ENCODE data around the gene PANX1.
A peak's percentile ranks its signal among the peaks of the same experiment; 100 is the strongest.

Gene PANX1

DNA sequence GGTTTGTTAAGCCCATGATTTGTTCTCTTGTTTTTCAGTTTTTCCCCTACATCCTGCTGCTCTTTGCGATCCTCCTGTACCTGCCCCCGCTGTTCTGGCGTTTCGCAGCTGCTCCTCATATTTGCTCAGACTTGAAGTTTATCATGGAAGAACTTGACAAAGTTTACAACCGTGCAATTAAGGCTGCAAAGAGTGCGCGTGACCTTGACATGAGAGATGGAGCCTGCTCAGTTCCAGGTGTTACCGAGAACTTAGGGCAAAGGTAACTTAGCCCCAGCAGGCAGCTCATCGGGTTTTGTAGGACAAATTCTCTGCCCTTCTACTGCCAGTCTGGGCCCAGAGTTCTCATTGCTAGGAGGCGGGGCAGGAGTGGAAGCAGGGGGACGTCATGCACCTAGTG is 49.7 kb downstream of the PANX1 start:
- Histone ChIP-seq H3K36me3 (replicated peaks) (peaks cover 4% of the 10 kb centered on the region), H3K27ac (no peak overlapping the region), H3K27me3 (replicated peaks) (no peaks in the 10 kb centered on the region), H3K4me3 (ENCODE audit: low read depth, low read length) (no peak overlapping the region)
- no peak for TF ChIP-seq CTCF (IDR thresholded peaks at IDR 0.05; ENCODE audit: low read depth, low read length, missing control alignments)
- in situ Hi-C loops (cut with HindIII; ENCODE audit: low pct_ligation_motif_present, low sequenced_read_pairs), result no loop called here
- no peak for DNase-seq

DNA sequence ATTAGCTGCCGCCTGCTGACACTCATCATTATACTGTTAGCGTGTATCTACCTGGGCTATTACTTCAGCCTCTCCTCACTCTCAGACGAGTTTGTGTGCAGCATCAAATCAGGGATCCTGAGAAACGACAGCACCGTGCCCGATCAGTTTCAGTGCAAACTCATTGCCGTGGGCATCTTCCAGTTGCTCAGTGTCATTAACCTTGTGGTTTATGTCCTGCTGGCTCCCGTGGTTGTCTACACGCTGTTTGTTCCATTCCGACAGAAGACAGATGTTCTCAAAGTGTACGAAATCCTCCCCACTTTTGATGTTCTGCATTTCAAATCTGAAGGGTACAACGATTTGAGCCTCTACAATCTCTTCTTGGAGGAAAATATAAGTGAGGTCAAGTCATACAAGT is 51.1 kb downstream of the PANX1 start:
- H3K4me3 ChIP-seq (ENCODE audit: low read depth, low read length), result no peak overlapping the region
- H3K36me3 ChIP-seq (replicated peaks), result peaks cover 4% of the 10 kb centered on the region
- no peak overlapping the region for H3K27ac ChIP-seq
- DNase-seq, result no peak
- no peaks in the 10 kb centered on the region for H3K27me3 ChIP-seq (replicated peaks)
- TF ChIP-seq CTCF (IDR thresholded peaks at IDR 0.05; ENCODE audit: low read depth, low read length, missing control alignments), result no peak
- in situ Hi-C loops (cut with HindIII; ENCODE audit: low pct_ligation_motif_present, low sequenced_read_pairs), result no loop called here

DNA sequence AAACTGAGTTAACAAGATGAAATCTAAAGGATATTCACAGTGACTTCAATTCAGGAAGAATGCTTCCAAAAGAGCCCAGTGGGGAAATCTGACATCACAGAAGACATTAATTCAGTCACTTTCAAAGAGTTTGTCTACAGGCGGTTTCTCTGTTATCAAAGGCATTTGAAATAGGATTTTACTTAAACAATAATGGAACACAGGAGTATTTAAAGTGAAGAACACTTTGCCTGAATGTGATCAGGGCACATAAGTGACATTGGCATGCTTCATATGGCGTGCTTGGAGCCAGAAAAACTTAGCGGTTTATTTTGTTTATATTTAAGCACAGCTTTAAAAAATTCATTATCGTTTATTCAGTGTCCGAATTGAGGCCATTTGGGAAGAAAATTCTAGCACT is 52.9 kb downstream of the PANX1 start:
- in situ Hi-C loops (cut with HindIII; ENCODE audit: low pct_ligation_motif_present, low sequenced_read_pairs), result no loop called here
- TF ChIP-seq CTCF (IDR thresholded peaks at IDR 0.05; ENCODE audit: low read depth, low read length, missing control alignments), result no peak
- Histone ChIP-seq H3K4me3 (ENCODE audit: low read depth, low read length) (no peak overlapping the region), H3K27ac (no peak overlapping the region), H3K36me3 (replicated peaks) (peaks cover 4% of the 10 kb centered on the region), H3K27me3 (replicated peaks) (no peaks in the 10 kb centered on the region)
- DNase-seq, result no peak

- no peaks in the 10 kb centered on the region for H3K27me3 ChIP-seq (replicated peaks)
- peaks cover 4% of the 10 kb centered on the region for H3K36me3 ChIP-seq (replicated peaks)
- no peak for DNase-seq
- in situ Hi-C loops (cut with HindIII; ENCODE audit: low pct_ligation_motif_present, low sequenced_read_pairs), result no loop called here
- H3K27ac ChIP-seq, result no peak overlapping the region
- TF ChIP-seq CTCF (IDR thresholded peaks at IDR 0.05; ENCODE audit: low read depth, low read length, missing control alignments), result no peak
- no peak overlapping the region for H3K4me3 ChIP-seq (ENCODE audit: low read depth, low read length)
These were observed 53.3 kb downstream of the PANX1 start for GRCh38 chr11:94181943-94182342.

DNA sequence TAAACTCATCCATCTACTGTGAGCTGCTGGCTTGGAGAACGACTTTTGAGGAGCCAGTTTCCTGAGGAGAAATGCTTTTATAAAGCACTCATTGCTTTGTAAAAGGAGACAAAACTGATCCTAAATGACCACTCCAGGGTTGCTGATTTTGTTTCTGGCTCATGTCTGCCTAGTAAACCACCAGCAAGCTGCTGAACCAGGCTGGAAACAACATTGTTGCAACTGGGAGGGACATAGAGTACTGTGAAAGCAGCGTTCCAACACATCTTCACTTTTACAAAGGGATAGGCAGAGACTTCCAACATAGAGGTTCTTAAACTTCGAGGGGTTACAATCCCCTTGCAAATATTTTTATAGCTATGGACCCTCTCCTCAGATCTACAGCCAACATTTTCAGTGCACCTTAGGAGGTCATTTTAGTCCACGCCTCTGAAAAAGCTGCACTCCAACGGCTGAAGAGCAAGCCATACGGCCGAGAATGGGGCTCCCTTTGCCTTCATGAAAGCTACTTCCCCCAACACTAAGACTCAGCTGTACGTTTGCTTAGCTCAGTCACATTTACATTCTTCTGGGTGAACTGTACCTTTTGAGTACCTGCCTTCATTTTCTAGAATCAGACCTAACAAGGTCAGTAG is 54.7 kb downstream of the PANX1 start:
- Histone ChIP-seq H3K27ac (no peak overlapping the region), H3K27me3 (replicated peaks) (no peaks in the 10 kb centered on the region), H3K36me3 (replicated peaks) (peaks cover 4% of the 10 kb centered on the region), H3K4me3 (ENCODE audit: low read depth, low read length) (no peak overlapping the region)
- in situ Hi-C loops (cut with HindIII; ENCODE audit: low pct_ligation_motif_present, low sequenced_read_pairs), result no loop called here
- DNase-seq, result no peak
- TF ChIP-seq CTCF (IDR thresholded peaks at IDR 0.05; ENCODE audit: low read depth, low read length, missing control alignments), result no peak

DNA sequence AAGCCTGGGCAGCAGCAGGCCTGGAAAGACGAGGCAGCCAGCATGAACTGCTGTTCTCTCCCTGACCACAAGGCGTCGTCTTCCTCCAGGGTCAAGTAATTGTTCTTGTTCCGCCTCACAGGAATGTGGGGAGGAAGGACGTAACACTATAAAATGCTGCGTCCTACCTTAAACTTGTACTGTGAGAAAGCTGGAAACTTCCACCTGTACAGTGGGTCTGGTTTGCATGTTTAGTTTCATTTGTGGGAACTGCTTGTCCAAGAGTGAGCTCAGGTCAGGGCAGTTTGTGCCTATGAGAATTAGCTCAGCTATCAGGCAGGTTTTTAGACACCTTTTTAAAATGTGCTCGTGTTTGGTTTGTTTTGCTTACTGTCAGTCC is 55.2 kb downstream of the PANX1 start:
- in situ Hi-C loops (cut with HindIII; ENCODE audit: low pct_ligation_motif_present, low sequenced_read_pairs), result no loop called here
- no peaks in the 10 kb centered on the region for H3K27me3 ChIP-seq (replicated peaks)
- H3K4me3 ChIP-seq (ENCODE audit: low read depth, low read length), result no peak overlapping the region
- no peak overlapping the region for H3K27ac ChIP-seq
- TF ChIP-seq CTCF (IDR thresholded peaks at IDR 0.05; ENCODE audit: low read depth, low read length, missing control alignments), result peak; percentile 93
- peak; percentile 54 for DNase-seq
- peaks cover 4% of the 10 kb centered on the region for H3K36me3 ChIP-seq (replicated peaks)
